ENCODE results near the gene ALPI. TPM values are rescaled to one million over a fixed set of nuclear protein-coding genes. Genes with fewer than 3 reads are reported as not detected.

The ALPI gene
- total and polyA plus RNA-seq, 9 of the 15 experiments (the other 6 are each of a cell fraction or from before 2014, with no cell fraction given) = not detected

DNA sequence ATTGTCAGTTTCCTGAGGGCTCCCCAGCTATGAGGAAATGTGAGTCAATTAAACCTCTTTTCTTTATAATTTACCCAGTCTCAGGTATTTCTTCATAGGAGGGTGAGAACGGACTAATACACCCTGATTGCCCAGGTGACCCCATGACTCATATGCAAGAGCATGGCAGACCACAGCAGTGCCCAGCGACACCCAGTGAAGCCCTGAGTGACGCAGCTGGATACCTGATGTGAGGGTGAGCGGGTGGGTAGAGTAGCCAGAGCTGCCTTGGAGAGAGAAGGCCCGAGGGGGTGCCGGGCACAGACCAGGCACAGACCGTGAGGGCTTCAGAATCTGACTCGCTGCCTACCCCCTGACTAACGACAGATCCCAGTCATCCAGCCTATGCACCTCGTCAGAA, 33.9 kb upstream of the ALPI start (continued):
- TF ChIP-seq ZFP30 (CRISPR knock-in tag; IDR thresholded peaks at IDR 0.05; ENCODE audit: borderline replicate concordance) (no peak), JUN (IDR thresholded peaks at IDR 0.05; ENCODE audit: borderline replicate concordance, low read depth, low read length) (no peak), JUN (CRISPR knock-in tag; IDR thresholded peaks at IDR 0.05; ENCODE audit: borderline replicate concordance) (no peak), CHD7 (IDR thresholded peaks at IDR 0.05; ENCODE audit: low read depth, low read length) (no peak), ZNF175 (CRISPR knock-in tag; IDR thresholded peaks at IDR 0.05; ENCODE audit: low read depth) (no peak)
- TF ChIP-seq, protein P1, sequence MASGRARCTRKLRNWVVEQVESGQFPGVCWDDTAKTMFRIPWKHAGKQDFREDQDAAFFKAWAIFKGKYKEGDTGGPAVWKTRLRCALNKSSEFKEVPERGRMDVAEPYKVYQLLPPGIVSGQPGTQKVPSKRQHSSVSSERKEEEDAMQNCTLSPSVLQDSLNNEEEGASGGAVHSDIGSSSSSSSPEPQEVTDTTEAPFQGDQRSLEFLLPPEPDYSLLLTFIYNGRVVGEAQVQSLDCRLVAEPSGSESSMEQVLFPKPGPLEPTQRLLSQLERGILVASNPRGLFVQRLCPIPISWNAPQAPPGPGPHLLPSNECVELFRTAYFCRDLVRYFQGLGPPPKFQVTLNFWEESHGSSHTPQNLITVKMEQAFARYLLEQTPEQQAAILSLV (tag; IDR thresholded peaks at IDR 0.05) = no peak
- TF ChIP-seq, protein P2, sequence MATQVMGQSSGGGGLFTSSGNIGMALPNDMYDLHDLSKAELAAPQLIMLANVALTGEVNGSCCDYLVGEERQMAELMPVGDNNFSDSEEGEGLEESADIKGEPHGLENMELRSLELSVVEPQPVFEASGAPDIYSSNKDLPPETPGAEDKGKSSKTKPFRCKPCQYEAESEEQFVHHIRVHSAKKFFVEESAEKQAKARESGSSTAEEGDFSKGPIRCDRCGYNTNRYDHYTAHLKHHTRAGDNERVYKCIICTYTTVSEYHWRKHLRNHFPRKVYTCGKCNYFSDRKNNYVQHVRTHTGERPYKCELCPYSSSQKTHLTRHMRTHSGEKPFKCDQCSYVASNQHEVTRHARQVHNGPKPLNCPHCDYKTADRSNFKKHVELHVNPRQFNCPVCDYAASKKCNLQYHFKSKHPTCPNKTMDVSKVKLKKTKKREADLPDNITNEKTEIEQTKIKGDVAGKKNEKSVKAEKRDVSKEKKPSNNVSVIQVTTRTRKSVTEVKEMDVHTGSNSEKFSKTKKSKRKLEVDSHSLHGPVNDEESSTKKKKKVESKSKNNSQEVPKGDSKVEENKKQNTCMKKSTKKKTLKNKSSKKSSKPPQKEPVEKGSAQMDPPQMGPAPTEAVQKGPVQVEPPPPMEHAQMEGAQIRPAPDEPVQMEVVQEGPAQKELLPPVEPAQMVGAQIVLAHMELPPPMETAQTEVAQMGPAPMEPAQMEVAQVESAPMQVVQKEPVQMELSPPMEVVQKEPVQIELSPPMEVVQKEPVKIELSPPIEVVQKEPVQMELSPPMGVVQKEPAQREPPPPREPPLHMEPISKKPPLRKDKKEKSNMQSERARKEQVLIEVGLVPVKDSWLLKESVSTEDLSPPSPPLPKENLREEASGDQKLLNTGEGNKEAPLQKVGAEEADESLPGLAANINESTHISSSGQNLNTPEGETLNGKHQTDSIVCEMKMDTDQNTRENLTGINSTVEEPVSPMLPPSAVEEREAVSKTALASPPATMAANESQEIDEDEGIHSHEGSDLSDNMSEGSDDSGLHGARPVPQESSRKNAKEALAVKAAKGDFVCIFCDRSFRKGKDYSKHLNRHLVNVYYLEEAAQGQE (IDR thresholded peaks at IDR 0.05; ENCODE audit: borderline replicate concordance) = no peak
- TF ChIP-seq, protein P2 (CRISPR knock-in tag; IDR thresholded peaks at IDR 0.05; ENCODE audit: low read depth) = no peak

Data from K562 (cell line).